ENCODE results near the gene CRELD1. TPM values are rescaled to one million over a fixed set of nuclear protein-coding genes. Genes with fewer than 3 reads are reported as not detected.

CRELD1 gene
- total RNA-seq, 2 donors from 2014 or later = 19.8 to 23.6 TPM

GRCh38 chr3:9951962-9952805 lies 18.6 kb downstream of the CRELD1 start, which contains the start of gene PRRT3:
Gene PRRT3, minus strand, starts transcription at chr3:9952408. Its CDS starts 2,293 bp downstream, at chr3:9950115.
- Histone ChIP-seq H3K4me3 (peak within 1 kb of the TSS in 1 of 2 donors; percentile 22), H3K27ac (no peak within 1 kb of the TSS), H3K4me1 (peaks cover 26% of the 10 kb centered on the region), H3K36me3 (replicated peaks in 1 of 2; ENCODE audit: insufficient read depth in 1 of 2, low read depth in 2 of 2) (no peaks in the 10 kb centered on the region), H3K27me3 (no peaks in the 10 kb centered on the region), H3K9me3 (no peaks in the 10 kb centered on the region)
- intact Hi-C loops (cut with DNase I) = no loop called here
- ATAC-seq = peak; percentile 47
- 7 to 20% methylated on average over 39 to 40 of the region's 52 CpGs for WGBS, 2 donors
- TF ChIP-seq CTCF (IDR thresholded peaks at IDR 0.05) = no peak
- TF ChIP-seq POLR2A (IDR thresholded peaks at IDR 0.05) = peak in 1 of 3 donors; percentile 14
- peak in 2 of 4 donors; percentile 26 to 30 for DNase-seq

- 26 to 41% methylated on average over 12 of the region's 12 CpGs for WGBS, 2 donors
- peak; percentile 24 to 56 (median 46) for DNase-seq
- Histone ChIP-seq H3K36me3 (replicated peaks in 1 of 2; ENCODE audit: insufficient read depth in 1 of 2, low read depth in 2 of 2) (no peaks in the 10 kb centered on the region), H3K27me3 (no peaks in the 10 kb centered on the region), H3K27ac (no peak overlapping the region), H3K4me1 (peaks cover 18% of the 10 kb centered on the region), H3K9me3 (no peaks in the 10 kb centered on the region), H3K4me3 (no peak overlapping the region)
- intact Hi-C loops (cut with DNase I) = no loop called here
- TF ChIP-seq CTCF (IDR thresholded peaks at IDR 0.05) (no peak), POLR2A (IDR thresholded peaks at IDR 0.05) (no peak)
- ATAC-seq = no peak
These were observed 21.5 kb downstream of the CRELD1 start for GRCh38 chr3:9955067-9955502.

GRCh38 chr3:9955611-9956352 lies 22.1 kb downstream of the CRELD1 start:
- Histone ChIP-seq H3K4me1 (peaks cover 18% of the 10 kb centered on the region), H3K4me3 (no peak overlapping the region), H3K27me3 (no peaks in the 10 kb centered on the region), H3K9me3 (no peaks in the 10 kb centered on the region), H3K27ac (no peak overlapping the region), H3K36me3 (replicated peaks in 1 of 2; ENCODE audit: insufficient read depth in 1 of 2, low read depth in 2 of 2) (no peaks in the 10 kb centered on the region)
- ATAC-seq = no peak
- TF ChIP-seq POLR2A (IDR thresholded peaks at IDR 0.05) (no peak), CTCF (IDR thresholded peaks at IDR 0.05) (no peak)
- intact Hi-C loops (cut with DNase I) = no loop called here
- WGBS, 2 donors = 91 to 92% methylated on average over 5 of the region's 5 CpGs
- DNase-seq = no peak

- Histone ChIP-seq H3K36me3 (replicated peaks in 1 of 2; ENCODE audit: insufficient read depth in 1 of 2, low read depth in 2 of 2) (no peaks in the 10 kb centered on the region), H3K4me1 (peaks cover 9% of the 10 kb centered on the region), H3K9me3 (no peaks in the 10 kb centered on the region), H3K27ac (no peak overlapping the region), H3K27me3 (no peaks in the 10 kb centered on the region), H3K4me3 (no peak overlapping the region)
- DNase-seq (no peak), ATAC-seq (no peak)
- 53 to 55% methylated on average over 5 of the region's 5 CpGs for WGBS, 2 donors
- TF ChIP-seq POLR2A (IDR thresholded peaks at IDR 0.05) (no peak), CTCF (IDR thresholded peaks at IDR 0.05) (no peak)
- intact Hi-C loops (cut with DNase I) = no loop called here
These were observed 23.6 kb downstream of the CRELD1 start for GRCh38 chr3:9957214-9957613.

Measured in body of pancreas (tissue), 4 donors.